Skeletal muscle satellite cell (primary cell): ENCODE measurements around the gene CDC6.

Experiments used
- H3K27me3 ChIP-seq: 2 replicates; pipeline ENCODE4 v1.7.0; 2013; ENCODE audit warnings: low read length; ENCODE audit not compliant: control insufficient read depth, insufficient read depth
- H3K36me3 ChIP-seq: 2 replicates; pipeline ENCODE4 v1.7.0; 2013; ENCODE audit warnings: mild to moderate bottlenecking, control low read depth, low read length; ENCODE audit not compliant: insufficient read depth
- H3K4me1 ChIP-seq: 2 replicates; pipeline ENCODE4 v1.7.0; 2013; ENCODE audit warnings: low read length; ENCODE audit not compliant: control insufficient read depth, insufficient read depth
- H3K4me2 ChIP-seq: 2 replicates; pipeline ENCODE4 v1.7.0; 2013; ENCODE audit warnings: mild to moderate bottlenecking, low read length
- H3K4me3 ChIP-seq: 2 replicates; pipeline ENCODE4 v1.7.0; 2013; ENCODE audit warnings: low read length
- H3K9ac ChIP-seq: 2 replicates; pipeline ENCODE4 v1.7.0; 2013; ENCODE audit warnings: mild to moderate bottlenecking, low read depth, low read length, moderate library complexity
- H3K9me3 ChIP-seq: replicated peaks from 2 replicates; pipeline ENCODE4 v1.7.0; 2013; ENCODE audit warnings: mild to moderate bottlenecking, control low read depth, low read length

The CDC6 gene

GRCh38 chr17:40264458-40265185 is 23.1 kb upstream of the CDC6 start:
- Histone ChIP-seq H3K4me3 (no peak overlapping the region), H3K4me2 (no peak overlapping the region), H3K9me3 (no peaks in the 10 kb centered on the region), H3K27me3 (no peaks in the 10 kb centered on the region), H3K9ac (no peak overlapping the region), H3K4me1 (no peaks in the 10 kb centered on the region), H3K36me3 (peaks cover 45% of the 10 kb centered on the region)

- Histone ChIP-seq H3K36me3 (peaks cover 41% of the 10 kb centered on the region), H3K9me3 (no peaks in the 10 kb centered on the region), H3K4me2 (no peak overlapping the region), H3K4me1 (no peaks in the 10 kb centered on the region), H3K9ac (no peak overlapping the region), H3K27me3 (no peaks in the 10 kb centered on the region), H3K4me3 (no peak overlapping the region)
Observed at GRCh38 chr17:40265337-40265736, 22.3 kb upstream of the CDC6 start.

GRCh38 chr17:40266882-40267281 is 20.8 kb upstream of the CDC6 start:
- Histone ChIP-seq H3K4me2 (no peak overlapping the region), H3K4me3 (no peak overlapping the region), H3K27me3 (no peaks in the 10 kb centered on the region), H3K9me3 (no peaks in the 10 kb centered on the region), H3K4me1 (no peaks in the 10 kb centered on the region), H3K36me3 (peaks cover 46% of the 10 kb centered on the region), H3K9ac (no peak overlapping the region)

- no peak overlapping the region for H3K4me2 ChIP-seq
- H3K36me3 ChIP-seq = peaks cover 46% of the 10 kb centered on the region
- H3K9me3 ChIP-seq = no peaks in the 10 kb centered on the region
- no peaks in the 10 kb centered on the region for H3K4me1 ChIP-seq
- H3K9ac ChIP-seq = no peak overlapping the region
- H3K4me3 ChIP-seq = no peak overlapping the region
- H3K27me3 ChIP-seq = no peaks in the 10 kb centered on the region
Observed at GRCh38 chr17:40268141-40268712, 19.5 kb upstream of the CDC6 start.

GRCh38 chr17:40278414-40278813 is 9.3 kb upstream of the CDC6 start:
- H3K9me3 ChIP-seq = no peaks in the 10 kb centered on the region
- peaks cover 4% of the 10 kb centered on the region for H3K4me1 ChIP-seq
- H3K36me3 ChIP-seq = peaks cover 55% of the 10 kb centered on the region
- no peak overlapping the region for H3K4me3 ChIP-seq
- no peak overlapping the region for H3K9ac ChIP-seq
- no peaks in the 10 kb centered on the region for H3K27me3 ChIP-seq
- H3K4me2 ChIP-seq = no peak overlapping the region

GRCh38 chr17:40279402-40279801 is 8.3 kb upstream of the CDC6 start:
- Histone ChIP-seq H3K4me2 (no peak overlapping the region), H3K4me3 (no peak overlapping the region), H3K9ac (no peak overlapping the region), H3K27me3 (no peaks in the 10 kb centered on the region), H3K36me3 (peaks cover 49% of the 10 kb centered on the region), H3K4me1 (peaks cover 11% of the 10 kb centered on the region), H3K9me3 (no peaks in the 10 kb centered on the region)

- H3K9me3 ChIP-seq = no peaks in the 10 kb centered on the region
- peaks cover 38% of the 10 kb centered on the region for H3K36me3 ChIP-seq
- no peaks in the 10 kb centered on the region for H3K27me3 ChIP-seq
- no peak overlapping the region for H3K4me3 ChIP-seq
- H3K4me2 ChIP-seq = no peak overlapping the region
- peaks cover 20% of the 10 kb centered on the region for H3K4me1 ChIP-seq
- H3K9ac ChIP-seq = no peak overlapping the region
Observed at GRCh38 chr17:40281663-40282062, 6.0 kb upstream of the CDC6 start.

- peak overlapping the region; percentile 87 for H3K4me2 ChIP-seq
- H3K27me3 ChIP-seq = no peaks in the 10 kb centered on the region
- peaks cover 22% of the 10 kb centered on the region for H3K36me3 ChIP-seq
- peak overlapping the region; percentile 64 for H3K4me3 ChIP-seq
- peak overlapping the region; percentile 39 for H3K9ac ChIP-seq
- H3K4me1 ChIP-seq = peaks cover 23% of the 10 kb centered on the region
- no peaks in the 10 kb centered on the region for H3K9me3 ChIP-seq
Observed at GRCh38 chr17:40283662-40284061, 4.0 kb upstream of the CDC6 start.

GRCh38 chr17:40284085-40284713 is 3.5 kb upstream of the CDC6 start:
- peaks cover 17% of the 10 kb centered on the region for H3K36me3 ChIP-seq
- peak overlapping the region; percentile 87 for H3K4me2 ChIP-seq
- H3K9me3 ChIP-seq = no peaks in the 10 kb centered on the region
- peaks cover 23% of the 10 kb centered on the region for H3K4me1 ChIP-seq
- peak overlapping the region; percentile 64 for H3K4me3 ChIP-seq
- no peaks in the 10 kb centered on the region for H3K27me3 ChIP-seq
- H3K9ac ChIP-seq = peak overlapping the region; percentile 39

- no peak overlapping the region for H3K9ac ChIP-seq
- H3K36me3 ChIP-seq = peaks cover 8% of the 10 kb centered on the region
- no peaks in the 10 kb centered on the region for H3K9me3 ChIP-seq
- no peak overlapping the region for H3K4me3 ChIP-seq
- H3K27me3 ChIP-seq = no peaks in the 10 kb centered on the region
- H3K4me2 ChIP-seq = no peak overlapping the region
- peaks cover 30% of the 10 kb centered on the region for H3K4me1 ChIP-seq
Observed at GRCh38 chr17:40286473-40286872, 1.2 kb upstream of the CDC6 start.

- peak overlapping the region; percentile 10 for H3K4me3 ChIP-seq
- H3K9ac ChIP-seq = no peak overlapping the region
Observed at GRCh38 chr17:40287159-40287493, 553 bp upstream of the CDC6 start.

More at GRCh38 chr17:40287159-40287493, 553 bp upstream of the CDC6 start:
- Histone ChIP-seq H3K4me2 (peak overlapping the region; percentile 63), H3K36me3 (peaks cover 6% of the 10 kb centered on the region), H3K27me3 (no peaks in the 10 kb centered on the region), H3K9me3 (no peaks in the 10 kb centered on the region), H3K4me1 (peaks cover 30% of the 10 kb centered on the region)
